ENCODE measurements around the gene KCTD4. TPM values are rescaled to one million over a fixed set of nuclear protein-coding genes. Genes with fewer than 3 reads are reported as not detected.
A peak's percentile ranks its signal among the peaks of the same experiment; 100 is the strongest.

Gene KCTD4
- total RNA-seq, 6 experiments from 2014 or later, result 0.73 to 4.5 (median 1.1) TPM

DNA sequence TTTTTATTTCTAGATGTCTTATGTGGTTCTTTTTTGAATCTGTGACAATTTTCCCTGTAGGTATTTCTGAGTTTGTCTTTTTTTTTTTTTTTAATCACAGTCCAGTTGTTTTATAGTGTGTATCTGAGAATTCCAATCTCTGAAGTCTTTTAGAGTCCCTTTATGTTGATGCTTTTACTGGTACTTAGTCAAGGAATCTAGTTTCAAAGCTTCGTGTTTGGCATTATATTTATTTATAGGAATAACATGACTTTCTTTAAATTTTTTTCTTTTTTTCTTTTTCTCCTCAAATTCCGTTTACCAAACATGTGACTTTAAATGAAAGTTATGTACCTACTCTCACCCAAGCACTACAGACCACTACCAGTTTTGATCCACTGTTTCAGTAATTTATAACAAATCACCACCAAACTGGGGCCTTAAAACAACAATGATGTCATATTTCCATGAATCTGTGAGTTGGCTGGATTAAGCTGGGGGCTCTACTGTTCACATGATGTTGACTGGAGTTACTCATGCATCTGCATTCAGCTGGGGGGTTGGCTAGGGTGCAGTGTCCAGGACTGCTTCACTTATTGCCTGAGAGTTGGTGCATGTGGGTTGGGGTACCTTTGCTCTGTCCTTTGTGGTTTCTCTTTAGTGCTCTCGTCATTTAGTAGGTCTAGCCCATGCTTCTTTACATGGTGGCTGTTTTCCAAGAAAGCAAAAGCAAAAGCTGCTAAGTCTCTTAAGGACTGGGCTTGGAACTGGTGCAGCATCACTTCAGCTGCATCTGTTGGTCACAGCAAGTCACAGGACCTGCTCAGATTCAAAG, 22.3 kb downstream of the KCTD4 start:
- TF ChIP-seq, protein P1, sequence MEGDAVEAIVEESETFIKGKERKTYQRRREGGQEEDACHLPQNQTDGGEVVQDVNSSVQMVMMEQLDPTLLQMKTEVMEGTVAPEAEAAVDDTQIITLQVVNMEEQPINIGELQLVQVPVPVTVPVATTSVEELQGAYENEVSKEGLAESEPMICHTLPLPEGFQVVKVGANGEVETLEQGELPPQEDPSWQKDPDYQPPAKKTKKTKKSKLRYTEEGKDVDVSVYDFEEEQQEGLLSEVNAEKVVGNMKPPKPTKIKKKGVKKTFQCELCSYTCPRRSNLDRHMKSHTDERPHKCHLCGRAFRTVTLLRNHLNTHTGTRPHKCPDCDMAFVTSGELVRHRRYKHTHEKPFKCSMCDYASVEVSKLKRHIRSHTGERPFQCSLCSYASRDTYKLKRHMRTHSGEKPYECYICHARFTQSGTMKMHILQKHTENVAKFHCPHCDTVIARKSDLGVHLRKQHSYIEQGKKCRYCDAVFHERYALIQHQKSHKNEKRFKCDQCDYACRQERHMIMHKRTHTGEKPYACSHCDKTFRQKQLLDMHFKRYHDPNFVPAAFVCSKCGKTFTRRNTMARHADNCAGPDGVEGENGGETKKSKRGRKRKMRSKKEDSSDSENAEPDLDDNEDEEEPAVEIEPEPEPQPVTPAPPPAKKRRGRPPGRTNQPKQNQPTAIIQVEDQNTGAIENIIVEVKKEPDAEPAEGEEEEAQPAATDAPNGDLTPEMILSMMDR (IDR thresholded peaks at IDR 0.05), result no peak
- Mint-ChIP-seq H3K36me3 (ENCODE audit: low read depth) (peaks cover 12% of the 10 kb centered on the region), H3K9me3 (no peaks in the 10 kb centered on the region), H3K27me3 (ENCODE audit: insufficient read depth) (peaks cover 2% of the 10 kb centered on the region; the same call in 1 of the 2 replicates), H3K4me3 (peak overlapping the region; percentile 66), H3K27ac (peak overlapping the region; percentile 89), H3K4me1 (ENCODE audit: low read depth) (peaks cover 61% of the 10 kb centered on the region)
- DNase-seq, result peak; percentile 63

DNA sequence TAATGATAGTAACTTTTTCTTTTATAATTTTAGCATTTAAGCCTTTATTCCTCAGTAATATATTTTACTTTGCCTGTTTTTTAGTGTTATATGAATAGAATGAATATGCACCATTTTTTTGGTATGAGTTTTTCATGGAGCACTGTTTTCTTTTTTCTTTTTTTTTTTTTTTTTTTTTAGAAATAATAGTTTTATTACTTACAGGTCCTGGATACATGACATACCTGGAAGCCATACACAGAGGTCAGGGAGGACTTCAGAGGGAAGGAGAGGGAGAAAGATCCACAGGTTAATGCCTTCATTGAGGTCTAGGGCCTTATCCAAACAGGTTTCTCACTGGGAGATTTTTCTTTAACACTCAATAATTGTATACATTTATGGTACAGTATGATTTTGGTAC, 26.4 kb downstream of the KCTD4 start:
- no peaks in the 10 kb centered on the region for H3K9me3 Mint-ChIP-seq
- no peak overlapping the region for H3K27ac Mint-ChIP-seq
- DNase-seq, result no peak
- peaks cover 2% of the 10 kb centered on the region; the same call in 1 of the 2 replicates for H3K27me3 Mint-ChIP-seq (ENCODE audit: insufficient read depth)
- H3K4me3 Mint-ChIP-seq, result no peak overlapping the region
- peaks cover 22% of the 10 kb centered on the region for H3K36me3 Mint-ChIP-seq (ENCODE audit: low read depth)
- TF ChIP-seq, protein P1 (IDR thresholded peaks at IDR 0.05), result no peak
- H3K4me1 Mint-ChIP-seq (ENCODE audit: low read depth), result peaks cover 31% of the 10 kb centered on the region

DNA sequence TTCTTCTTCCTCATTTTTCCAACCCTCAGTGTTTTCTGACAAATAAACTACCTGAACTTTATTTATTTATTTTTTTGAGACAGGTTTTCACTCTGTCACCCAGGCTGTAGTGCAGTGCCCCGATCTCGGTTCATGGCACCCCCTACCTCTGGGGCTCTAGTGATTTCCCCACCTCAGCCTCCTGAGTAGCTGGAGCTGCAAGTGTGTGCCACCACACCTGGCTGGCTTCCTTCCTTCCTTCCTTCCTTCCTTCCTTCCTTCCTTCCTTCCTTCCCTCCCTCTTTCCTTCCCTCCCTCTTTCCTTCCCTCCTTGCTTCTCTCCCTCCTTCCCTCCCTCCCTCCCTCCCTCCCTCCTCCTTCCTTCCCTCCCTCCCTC, 32.3 kb downstream of the KCTD4 start:
- Mint-ChIP-seq H3K4me3 (no peak overlapping the region), H3K27ac (no peak overlapping the region), H3K27me3 (ENCODE audit: insufficient read depth) (peaks cover 3% of the 10 kb centered on the region), H3K36me3 (ENCODE audit: low read depth) (peaks cover 20% of the 10 kb centered on the region), H3K4me1 (ENCODE audit: low read depth) (peaks cover 16% of the 10 kb centered on the region), H3K9me3 (no peaks in the 10 kb centered on the region)
- DNase-seq, result no peak
- TF ChIP-seq, protein P1 (IDR thresholded peaks at IDR 0.05), result no peak

DNA sequence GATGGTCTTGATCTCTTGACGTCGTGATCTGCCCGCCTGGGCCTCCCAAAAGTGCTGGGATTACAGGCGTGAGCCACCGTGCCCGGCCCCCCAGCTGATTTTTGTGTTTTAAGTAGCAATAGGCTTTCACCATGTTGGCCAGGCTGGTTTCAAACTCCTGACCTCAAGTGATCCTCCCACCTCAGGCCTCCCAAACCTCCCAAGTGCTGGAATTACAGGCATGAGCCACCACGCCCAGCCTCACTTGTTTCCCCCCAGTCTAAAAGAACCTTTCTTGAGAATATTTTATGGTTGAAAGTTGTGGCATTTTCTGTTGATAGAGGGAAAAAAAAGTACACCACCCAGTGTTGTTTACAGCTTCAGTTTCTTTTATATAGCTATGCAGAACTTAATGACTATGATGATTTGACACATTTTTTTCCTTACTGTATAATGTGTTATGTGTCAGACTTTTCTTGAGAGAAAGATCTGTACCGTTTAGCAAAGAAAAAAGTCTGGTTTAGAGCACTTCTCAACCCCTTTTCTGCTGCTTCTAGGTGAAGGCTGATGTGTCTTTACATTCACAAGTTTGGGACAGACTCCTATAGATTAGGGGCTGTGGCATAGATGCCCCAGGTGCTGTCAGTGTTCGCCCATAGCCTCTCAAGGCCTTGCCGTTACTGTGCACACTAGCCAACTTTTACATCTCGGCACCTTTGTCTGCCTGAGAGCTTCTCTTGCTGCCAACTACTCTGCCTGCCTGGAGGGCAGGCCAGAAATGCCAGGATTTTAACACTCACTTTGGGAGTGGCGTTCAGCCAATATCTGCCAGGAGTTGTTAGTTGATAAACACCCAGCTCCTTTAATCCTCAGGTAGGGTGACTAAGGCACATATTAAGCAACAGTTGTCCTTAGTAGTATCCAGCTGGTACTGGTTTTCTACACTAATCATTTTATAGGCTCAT, 33.0 kb downstream of the KCTD4 start:
- H3K36me3 Mint-ChIP-seq (ENCODE audit: low read depth), result peaks cover 20% of the 10 kb centered on the region

DNA sequence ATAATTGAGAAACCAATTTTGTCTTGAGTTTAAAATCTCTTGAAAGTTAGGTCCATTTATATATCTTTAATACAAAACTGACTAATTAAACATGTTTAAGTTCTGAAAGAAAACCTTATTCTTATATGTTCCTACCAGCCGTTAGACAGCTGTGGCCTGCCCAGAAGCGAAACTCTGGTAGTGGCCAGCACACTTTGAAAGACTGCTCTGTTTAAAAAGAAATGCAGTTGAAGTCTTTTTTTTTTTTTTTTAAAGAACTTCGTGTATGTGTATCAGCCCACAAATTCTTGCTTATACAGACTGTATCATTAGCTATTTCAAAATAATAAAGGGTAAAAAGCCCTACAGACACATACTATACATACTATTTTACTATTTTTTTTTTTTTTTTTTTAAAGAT, 34.0 kb downstream of the KCTD4 start:
- no peak overlapping the region for H3K27ac Mint-ChIP-seq
- peaks cover 10% of the 10 kb centered on the region for H3K36me3 Mint-ChIP-seq (ENCODE audit: low read depth)
- H3K27me3 Mint-ChIP-seq (ENCODE audit: insufficient read depth), result peaks cover 3% of the 10 kb centered on the region
- TF ChIP-seq, protein P1 (IDR thresholded peaks at IDR 0.05), result no peak
- H3K9me3 Mint-ChIP-seq, result no peaks in the 10 kb centered on the region
- no peak overlapping the region for H3K4me3 Mint-ChIP-seq
- H3K4me1 Mint-ChIP-seq (ENCODE audit: low read depth), result peaks cover 30% of the 10 kb centered on the region
- no peak for DNase-seq

More for the DNA sequence above, 33.0 kb downstream of the KCTD4 start:
- TF ChIP-seq, protein P1 (IDR thresholded peaks at IDR 0.05), result no peak
- no peak for DNase-seq
- H3K27me3 Mint-ChIP-seq (ENCODE audit: insufficient read depth), result peaks cover 3% of the 10 kb centered on the region
- no peaks in the 10 kb centered on the region for H3K9me3 Mint-ChIP-seq
- peak overlapping the region; percentile 59; the same call in 1 of the 2 replicates for H3K27ac Mint-ChIP-seq
- peaks cover 19% of the 10 kb centered on the region for H3K4me1 Mint-ChIP-seq (ENCODE audit: low read depth)
- H3K4me3 Mint-ChIP-seq, result no peak overlapping the region

Measured in HFFc6 (cell line).